IPS-18a (cell line): ENCODE results near the gene PDE4A.
A peak's percentile ranks its signal among the peaks of the same experiment; 100 is the strongest.

ENCODE experiments used
- H3K27ac ChIP-seq: one replicate; pipeline ENCODE4 v1.5.1; 2013; ENCODE audit warnings: low read length
- H3K27me3 ChIP-seq: one replicate; pipeline ENCODE4 v1.6.1; 2013; ENCODE audit warnings: mild to moderate bottlenecking, low read length; ENCODE audit not compliant: control insufficient read depth, insufficient read depth
- H3K36me3 ChIP-seq: one replicate; pipeline ENCODE4 v1.6.1; 2013; ENCODE audit warnings: low read depth, low read length; ENCODE audit not compliant: control insufficient read depth
- H3K4me1 ChIP-seq: one replicate; pipeline ENCODE4 v1.6.1; 2013; ENCODE audit warnings: low read depth, low read length; ENCODE audit not compliant: control insufficient read depth
- H3K4me3 ChIP-seq: one replicate; pipeline ENCODE4 v1.5.1; 2013; ENCODE audit warnings: low read length
- H3K9ac ChIP-seq: one replicate; pipeline ENCODE4 v1.6.1; 2013; ENCODE audit warnings: mild to moderate bottlenecking, low read length, moderate library complexity
- H3K9me3 ChIP-seq: one replicate; pipeline ENCODE4 v1.6.1; 2013; ENCODE audit warnings: low read depth, low read length; ENCODE audit not compliant: control insufficient read depth

The PDE4A gene

GRCh38 chr19:10518444-10519361 is 98.4 kb downstream of the PDE4A start:
- H3K4me1 ChIP-seq, result peaks cover 14% of the 10 kb centered on the region
- no peaks in the 10 kb centered on the region for H3K9me3 ChIP-seq
- H3K4me3 ChIP-seq, result peak overlapping the region; percentile 44
- no peak overlapping the region for H3K9ac ChIP-seq
- peaks cover 63% of the 10 kb centered on the region for H3K27me3 ChIP-seq
- no peaks in the 10 kb centered on the region for H3K36me3 ChIP-seq
- H3K27ac ChIP-seq, result no peak overlapping the region
